Left renal pelvis (tissue), 4 donors: ENCODE data around the gene ZBTB20. TPM values are rescaled to one million over a fixed set of nuclear protein-coding genes. Genes with fewer than 3 reads are reported as not detected.
A peak's percentile ranks its signal among the peaks of the same experiment; 100 is the strongest.
"Not testable (repeated sequence)": the region's sequence is repeated elsewhere in the genome, so short reads cannot be mapped to it uniquely, and the experiment has no call there.

ENCODE experiments used
- DNase-seq, 4 donors: peaks; one replicate each; pipeline ENCODE4 v3.0.0-alpha.2; 2013; ENCODE audit warnings: low read depth in 4 of 4, low spot score in 3 of 4
- polyA plus RNA-seq, 4 donors: library from polyadenylated mRNA; unstranded; fragments of 120-200 nt; gene quantifications; one replicate each; pipeline ENCODE4 v1.2.1, GENCODE V29; 2013; ENCODE audit not compliant: insufficient read length in 4 of 4

ZBTB20 gene
- polyA plus RNA-seq, 4 donors: 4.8 to 6.6 (median 5.4) TPM

DNA sequence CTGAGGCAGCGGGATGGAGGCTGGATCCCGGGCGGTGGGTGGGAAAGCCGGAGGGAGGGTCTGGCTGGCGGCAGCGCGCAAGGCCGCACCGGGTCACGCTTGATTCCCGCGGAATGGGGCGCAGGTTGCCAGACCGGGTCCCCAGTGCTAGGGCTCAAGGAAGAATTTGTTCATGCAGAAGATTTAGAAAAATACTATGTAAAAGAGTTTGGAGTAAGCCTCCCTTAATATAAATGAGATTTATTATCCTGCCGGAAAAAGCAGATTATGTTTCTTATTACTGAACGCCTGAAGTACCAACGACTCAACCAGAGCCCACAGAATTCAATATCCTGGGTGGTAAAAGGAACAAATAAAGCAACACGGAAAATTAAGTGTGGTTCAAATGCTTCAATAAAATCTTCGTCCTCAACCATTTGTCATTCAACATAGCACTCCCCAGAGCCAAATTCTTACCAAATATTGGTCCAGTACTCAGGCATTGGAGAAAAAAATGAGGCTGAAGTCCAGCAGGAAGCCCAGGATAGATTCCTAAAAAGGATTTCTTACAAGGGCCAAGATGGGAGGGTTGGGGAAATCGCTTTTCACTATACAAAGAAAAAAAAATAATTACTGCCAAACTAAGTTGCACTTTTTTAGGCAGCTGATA, 1.2 kb upstream of the ZBTB20 start:
- peak in 2 of 4 donors; percentile 36 to 44 for DNase-seq

DNA sequence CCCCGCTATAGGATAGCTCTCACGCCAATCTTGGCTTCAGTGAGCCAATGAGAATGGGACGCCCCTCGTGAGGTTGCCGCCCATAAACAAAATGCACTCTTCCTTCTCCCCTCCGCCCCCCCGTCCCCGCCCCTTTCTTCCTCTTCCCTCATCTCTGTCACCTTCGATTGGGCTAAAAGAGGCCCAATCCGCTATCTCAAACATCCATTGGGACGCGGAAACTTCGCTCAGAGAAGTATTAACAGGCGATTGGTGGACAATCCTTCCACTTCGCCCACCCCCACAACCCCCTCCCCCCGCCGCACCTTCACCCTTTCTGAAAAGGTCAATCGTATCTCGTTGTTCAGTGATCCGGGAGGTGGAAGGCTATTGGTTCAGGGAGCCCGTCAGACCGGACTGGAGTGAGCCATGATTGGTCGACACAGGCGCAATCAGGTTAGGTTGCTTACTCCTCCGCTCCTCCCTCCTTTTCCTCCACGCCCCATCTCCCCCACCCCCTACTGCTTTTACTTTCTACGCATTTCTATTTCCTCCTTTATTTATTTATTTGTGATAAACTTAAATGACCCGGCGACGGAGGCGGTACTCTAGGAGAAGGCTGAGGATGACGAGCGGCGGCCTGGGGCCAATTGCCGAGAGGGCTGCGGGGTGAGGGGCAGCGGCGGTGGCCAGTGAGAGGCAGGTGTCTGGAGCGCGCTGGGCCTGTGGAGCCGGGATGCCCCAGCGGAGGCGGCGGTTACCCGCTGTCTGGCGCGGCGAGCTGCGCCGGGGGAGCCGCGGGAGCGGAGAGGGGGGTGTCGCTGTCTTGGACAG, 447 bp upstream of the ZBTB20 start:
- DNase-seq: peak; percentile 99 to 100 (median 100)

DNA sequence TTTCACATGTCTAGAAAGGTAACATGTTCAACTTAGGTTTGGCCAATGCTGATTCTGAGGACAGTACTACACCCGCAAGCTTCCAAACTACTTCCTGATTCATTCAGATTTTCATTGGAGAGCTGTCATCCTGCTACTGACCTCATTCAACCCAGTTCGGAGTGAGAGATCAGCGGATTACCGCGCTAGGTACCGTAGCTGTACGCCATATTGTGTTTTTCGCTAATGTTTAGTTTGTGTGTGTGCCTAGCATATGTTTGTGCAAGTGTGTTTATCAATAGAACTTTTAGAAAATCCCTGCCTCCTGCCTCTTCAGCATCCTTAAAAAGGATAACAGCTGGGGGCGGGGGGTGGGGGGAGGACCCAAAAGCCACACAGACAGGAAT, 1.1 kb downstream of the ZBTB20 start:
- DNase-seq: peak; percentile 35 to 59 (median 38)

DNA sequence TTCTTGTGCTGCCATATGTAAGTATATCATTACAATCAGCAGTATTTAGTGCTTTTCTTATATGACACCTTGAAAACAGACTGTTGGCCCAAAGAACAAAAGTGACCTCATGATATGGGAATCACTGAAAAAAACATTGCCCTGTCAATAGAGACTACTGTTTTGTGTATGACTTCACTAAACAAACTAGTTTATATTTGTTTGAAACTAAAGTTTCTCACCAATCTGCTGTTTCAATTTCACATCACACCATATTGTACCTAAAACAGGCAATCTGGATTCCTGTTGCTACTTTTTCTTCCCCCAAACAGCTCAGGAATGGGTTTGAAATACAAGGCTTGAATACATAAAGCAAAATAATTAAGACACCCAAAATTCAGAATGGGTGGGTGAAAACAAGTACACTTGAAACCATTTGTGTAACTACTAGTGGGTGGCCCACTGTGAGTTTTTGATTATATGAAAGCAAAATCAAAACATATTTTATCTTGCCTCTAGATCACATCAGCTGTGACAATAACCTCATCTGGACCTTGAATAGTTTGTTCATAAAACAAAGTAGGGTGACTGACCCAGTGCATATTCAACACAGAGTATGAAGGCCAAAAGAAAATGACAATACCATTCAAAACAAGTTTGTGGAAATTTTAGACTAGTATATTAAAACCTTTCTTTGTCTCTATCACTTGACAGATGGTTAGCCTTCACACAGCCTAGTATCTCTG, 5.9 kb downstream of the ZBTB20 start:
- DNase-seq: no peak

DNA sequence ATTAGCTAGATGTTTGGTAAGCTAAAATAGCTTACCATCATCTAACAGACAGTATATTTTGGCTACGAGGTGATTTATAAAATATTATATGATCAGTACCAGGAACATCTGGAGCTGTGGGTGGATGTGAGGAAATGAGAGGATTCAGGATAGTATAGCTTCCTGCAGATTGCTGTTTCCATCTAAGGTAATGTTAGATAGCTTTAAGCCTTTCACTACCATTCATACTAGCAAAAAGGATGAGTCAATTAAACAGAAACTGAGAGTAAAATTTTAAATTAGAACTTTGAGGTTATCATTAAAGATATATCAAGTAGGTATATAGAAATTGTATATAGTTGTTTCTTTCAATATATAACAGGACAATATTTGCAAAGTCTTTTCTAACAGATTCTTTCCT, 8.0 kb downstream of the ZBTB20 start:
- DNase-seq: no peak

DNA sequence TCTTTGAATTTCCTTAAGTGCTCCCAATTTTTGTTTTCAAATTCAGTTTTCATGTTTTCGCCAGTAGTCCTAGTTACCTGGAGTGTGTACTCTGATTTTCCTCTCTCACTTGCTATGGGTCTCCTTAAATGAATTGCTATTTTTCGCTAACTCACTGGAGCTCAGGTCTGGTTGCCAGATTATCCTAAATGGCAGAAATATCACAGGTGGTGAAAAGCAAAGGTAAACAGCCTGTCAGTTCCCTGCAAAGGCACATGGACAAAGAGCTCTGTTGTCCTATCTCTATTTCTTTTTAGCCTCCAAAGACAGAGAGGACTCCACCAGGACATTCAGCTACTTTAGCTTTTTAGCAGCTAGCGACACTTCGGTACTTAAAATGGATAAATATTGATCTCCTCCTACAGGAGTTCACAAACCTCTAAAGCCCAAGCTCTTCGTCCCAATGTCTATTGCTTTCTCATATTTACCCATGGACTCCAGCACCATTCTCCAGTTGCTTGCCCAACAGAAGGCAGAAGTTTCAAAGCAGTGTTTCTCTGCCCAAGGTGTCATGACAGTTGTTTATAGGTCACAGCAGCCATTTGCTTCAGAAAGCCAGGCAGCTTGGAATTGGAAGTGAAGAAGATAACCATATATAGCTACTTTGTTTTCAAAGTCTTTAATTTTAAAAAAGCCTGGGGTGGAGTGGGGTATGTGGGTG, 12.3 kb downstream of the ZBTB20 start:
- DNase-seq: no peak

DNA sequence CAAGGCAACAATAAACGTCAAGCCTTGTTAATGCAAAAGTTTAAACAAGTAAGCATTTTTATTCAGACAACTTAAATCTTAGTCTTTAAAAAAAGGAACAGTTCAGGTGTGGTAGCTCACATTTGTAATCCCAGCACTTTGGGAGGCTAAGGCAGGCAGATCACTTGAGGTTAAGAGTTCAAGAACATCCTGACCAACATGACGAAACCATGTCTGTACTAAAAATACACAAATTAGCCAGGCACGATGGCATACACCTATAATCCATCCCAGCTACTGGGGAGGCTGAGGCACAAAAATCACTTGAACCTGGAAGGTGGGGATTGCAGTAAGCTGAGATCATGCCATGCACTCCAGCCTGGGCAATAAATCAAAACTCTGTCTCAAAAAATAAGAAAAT, 19.9 kb downstream of the ZBTB20 start:
- no peak for DNase-seq

DNA sequence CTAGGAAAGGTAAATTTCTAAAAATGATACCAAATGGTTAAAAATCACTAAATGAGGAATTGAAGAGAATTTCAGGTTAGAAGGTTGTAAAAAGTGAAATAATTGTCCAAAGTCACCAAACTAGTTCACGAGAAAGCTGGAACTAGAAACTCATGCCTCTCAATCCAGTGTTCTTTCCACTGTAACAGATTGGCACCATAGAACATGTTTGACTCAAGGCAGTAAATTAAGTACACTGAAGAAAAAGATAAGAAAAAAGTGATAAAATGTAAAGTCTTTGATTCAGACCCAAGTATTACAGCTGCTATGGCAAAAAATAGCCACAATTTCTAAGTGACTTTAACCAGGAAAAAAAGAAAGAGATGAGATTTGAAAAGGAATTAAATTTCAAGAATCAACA, 26.5 kb downstream of the ZBTB20 start:
- DNase-seq: no peak

DNA sequence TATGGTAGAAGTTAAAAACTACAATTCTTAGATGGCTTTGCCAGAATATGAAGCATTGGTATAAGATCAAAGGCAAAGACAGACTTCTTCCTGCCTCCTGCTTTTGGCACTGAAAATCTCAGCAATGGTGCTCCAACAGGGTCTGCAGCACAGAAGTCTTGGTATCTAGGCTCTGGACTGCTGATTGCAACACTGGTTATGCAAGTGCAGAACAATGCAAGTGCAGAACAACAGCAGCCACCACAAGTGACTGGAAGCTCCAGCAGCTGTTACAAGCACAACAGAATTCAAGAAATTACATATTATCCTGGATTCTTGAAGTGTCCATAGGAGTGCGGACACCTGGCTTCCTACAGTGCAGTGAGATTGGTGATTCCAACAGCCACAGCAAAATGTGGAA, 33.7 kb downstream of the ZBTB20 start:
- DNase-seq: no peak

DNA sequence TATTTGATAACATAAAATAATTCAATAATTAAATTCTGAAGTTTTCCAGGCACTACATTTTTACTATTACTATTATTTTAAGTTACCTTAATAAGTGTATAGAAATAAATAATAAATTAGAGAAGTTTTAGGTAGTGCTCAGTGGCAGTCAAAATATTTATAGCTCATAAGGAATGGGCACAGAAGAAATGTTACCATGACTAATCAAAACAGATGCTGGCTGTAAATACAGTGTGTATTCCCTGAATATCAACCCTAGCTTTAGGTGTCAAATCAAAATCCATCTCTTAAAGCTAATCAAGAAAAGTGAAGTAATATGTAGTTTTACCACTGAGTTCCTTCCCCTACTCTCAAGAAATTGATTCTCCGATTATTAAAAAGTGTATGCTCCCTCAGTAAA, 35.5 kb downstream of the ZBTB20 start:
- DNase-seq: no peak

DNA sequence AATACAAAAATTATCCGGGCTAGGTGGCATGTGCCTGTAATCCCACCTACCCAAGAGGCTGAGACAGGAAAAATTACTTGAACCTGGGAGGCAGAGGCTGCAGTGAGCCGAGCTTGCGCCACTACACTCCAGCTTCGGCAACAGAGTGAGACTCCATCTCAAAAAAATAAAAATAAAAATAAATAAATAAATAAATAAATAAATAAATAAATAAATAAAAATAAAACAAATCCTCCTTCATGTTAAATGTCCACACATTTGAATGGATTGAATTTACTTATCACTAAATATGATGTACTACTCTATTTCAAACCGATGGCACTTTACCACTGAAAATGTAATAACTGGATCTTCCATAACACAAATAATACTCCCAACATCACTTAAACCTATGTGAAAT, 36.3 kb downstream of the ZBTB20 start:
- DNase-seq: no peak

DNA sequence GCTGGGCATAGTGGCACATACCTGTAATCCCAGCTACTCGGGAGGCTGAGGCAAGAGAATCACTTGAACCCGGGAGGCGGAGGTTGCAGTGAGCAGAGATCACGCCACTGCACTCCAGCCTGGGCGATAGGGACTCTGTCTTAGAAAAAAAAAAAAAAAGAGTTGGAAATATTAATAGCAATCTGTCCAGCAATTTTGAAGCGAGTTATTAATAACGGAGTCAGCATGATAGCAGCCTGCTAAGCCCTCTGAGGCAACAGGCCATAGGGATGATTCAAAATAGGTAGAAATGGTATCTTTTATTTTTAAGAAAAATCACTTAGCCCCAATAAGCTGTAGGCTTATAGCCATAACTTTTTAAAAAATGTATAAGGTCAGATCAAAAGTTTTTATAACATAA, 37.0 kb downstream of the ZBTB20 start:
- not testable (repeated sequence) for DNase-seq

DNA sequence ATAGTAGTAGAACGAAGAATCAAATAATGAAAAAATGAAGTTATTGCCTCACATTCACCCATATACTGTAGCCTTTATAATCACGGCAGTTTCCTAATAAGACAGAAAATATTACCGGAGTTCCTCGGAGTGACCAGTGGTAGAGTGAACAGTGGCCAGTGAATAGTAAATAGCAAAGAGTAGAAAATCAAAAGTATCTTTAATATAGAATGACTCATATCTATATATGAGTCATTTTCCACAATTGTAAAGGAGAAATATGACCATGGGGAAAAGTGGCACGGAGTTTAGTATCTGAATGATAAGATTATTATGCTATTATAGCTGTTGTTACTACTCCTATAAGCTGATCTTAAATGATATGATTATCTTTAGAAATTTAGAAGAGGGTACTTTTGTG, 38.5 kb downstream of the ZBTB20 start:
- no peak for DNase-seq

DNA sequence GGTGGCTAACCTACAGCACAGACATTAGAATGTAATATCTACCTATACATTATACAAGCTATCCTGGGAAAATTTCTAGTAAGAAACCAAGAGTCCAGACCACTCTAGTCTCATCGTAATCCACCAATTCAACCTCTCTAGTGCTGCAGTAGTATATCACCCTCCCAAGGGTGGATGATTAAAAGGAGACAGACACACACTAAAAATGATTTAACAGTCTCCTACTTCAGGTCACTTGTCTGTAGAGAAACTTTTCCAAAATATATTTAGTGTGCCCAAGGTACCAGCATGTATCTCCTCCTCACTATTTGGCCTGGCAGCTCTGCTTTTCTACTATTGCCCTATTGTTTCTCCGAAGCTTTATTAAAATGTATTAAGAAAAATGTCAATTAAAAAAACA, 45.0 kb downstream of the ZBTB20 start:
- no peak for DNase-seq

DNA sequence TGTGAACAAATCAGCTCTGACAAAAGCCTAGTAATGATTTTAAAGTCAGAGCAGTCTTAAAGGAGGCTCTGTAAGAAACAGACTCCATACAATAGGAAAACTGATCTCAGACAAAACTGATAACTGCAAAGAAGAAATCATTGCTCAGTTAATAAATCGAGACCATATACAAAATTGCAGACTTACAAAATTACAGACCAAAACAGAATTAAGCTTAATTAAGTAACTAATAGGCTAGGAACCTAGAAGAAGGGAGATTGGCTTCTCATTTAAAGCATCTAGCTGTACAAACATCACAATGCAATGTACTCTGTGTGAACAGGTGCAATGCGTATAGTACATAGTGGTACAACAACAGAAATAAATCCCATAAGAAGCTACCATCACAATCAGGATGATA, 46.3 kb downstream of the ZBTB20 start:
- DNase-seq: no peak

DNA sequence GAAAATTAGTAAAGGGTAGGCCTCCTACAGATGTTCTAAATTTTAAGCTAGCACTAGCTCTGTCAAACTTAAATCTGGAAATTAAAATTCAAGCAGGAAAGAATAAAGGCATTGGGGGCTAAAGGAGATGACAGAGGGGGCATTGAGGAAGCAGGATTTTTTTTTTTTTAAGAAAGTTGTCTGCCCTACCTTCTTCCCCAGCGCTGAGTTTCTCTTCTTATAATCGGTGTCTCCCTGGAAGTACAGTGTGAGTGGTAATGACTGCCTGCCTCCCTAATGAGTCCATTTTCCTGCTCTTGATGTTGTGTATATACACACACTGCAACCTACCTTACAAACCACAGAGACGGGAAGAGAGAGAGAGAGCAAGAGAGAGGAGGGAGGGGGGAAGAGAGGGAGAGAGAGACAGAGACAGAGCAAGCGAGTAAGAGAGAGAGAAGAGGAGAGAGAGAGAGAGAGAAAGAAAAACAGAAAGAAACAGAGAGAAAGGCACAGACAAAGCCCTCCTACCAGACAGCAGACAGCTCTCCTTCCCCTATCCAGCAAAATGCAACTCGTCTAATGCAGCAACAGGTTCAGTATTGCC, 47.0 kb downstream of the ZBTB20 start:
- peak in 2 of 4 donors; percentile 44 to 60 for DNase-seq

DNA sequence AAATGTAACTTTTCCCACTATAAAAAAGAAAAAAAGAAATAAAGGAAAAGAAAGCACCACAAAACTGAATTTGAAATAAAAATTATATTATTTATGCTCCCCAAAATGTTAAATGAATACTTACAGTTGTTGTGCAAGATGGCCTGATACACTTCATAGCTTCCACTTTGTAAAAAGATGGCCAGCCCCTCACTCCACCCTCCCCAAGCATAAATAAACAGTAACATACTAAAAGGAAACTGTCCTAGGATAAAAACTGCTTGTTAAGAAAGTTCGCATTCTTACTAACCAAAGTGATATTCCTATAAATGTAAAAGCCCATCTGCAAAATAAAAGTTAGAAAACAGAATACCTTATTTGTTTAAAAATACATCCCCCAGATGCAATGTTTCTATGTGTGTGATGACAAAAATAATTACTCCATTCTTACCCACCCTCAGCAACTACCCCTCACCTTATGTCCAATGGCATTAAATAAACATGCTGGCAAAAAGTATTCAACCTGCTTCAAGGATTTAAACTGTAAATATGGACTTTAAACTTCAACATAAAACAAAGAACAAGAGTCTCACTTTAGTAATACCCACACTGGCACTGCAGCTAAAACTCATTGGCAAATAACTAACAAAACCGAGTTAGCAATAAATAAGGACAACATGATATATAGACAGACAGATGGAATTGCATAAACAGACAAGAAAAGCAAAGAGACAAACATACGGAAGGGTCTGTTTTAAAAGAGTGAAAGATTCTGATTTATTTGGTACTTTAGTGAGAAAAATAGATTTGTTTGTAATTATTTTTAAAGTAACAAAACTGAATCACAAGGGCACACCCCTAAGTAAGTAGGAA, 47.7 kb downstream of the ZBTB20 start:
- DNase-seq: peak in 1 of 4 donors; percentile 18

DNA sequence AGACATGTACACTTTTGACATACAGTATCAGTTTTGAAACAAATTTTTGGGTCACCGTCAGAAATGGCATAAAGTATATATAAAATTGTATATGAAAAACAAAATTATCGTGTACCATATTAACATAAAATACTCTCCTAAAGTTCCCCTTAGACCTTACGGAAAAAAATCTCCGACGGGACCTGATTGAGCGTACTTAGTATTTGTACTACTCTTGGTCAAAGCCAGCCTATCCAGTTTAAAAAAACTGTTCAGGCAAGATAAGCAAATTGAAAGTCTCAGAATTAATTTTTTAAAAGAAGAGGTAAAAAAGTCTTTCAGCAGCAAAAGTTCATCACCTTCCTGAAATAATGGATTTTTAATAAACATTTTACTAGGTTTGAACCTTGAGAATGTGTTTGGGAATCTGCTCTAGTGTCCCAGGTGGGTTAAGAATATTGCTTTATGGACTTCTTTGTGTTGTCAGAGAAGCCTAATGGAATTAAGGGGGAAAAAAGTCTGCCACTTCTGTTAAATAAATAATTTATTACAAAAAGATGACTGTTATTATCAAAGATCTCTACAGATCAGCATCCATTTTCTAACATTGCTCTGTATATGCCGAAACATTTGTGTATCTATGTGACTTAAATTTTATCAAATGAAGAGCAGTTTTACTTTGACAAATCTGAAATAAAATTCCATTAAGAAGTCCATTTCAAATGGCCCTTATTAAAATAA, 48.6 kb downstream of the ZBTB20 start:
- no peak for DNase-seq

DNA sequence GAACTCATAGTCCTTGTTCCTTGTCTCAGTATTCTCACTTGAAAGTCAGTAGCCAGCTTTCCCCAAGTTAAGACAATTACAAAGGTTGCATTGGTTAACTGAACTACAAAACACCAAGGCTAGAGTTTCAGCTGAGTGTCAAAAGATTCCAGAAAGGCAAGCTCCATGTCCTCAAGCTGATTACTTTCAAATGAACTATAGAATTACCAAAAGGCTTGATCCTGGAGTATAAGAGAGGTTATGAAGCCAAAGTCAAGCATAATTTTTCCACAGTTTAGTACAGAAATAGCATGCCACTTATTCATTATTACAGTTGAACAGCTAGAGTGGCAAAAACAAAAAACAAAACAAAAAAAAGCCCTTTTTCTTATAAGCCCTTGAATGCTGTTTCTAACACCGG, 51.9 kb downstream of the ZBTB20 start:
- no peak for DNase-seq
